Neural cell (in vitro differentiated cells): ENCODE measurements around the gene PTCH2. TPM values are rescaled to one million over a fixed set of nuclear protein-coding genes. Genes with fewer than 3 reads are reported as not detected.

Experiments
- H2AFZ ChIP-seq: fragments of 200-600, 300-800 bp; sonication (generic), shearing (Covaris generic); 2 replicates; pipeline ENCODE4 v1.6.0; 2014; ENCODE audit warnings: low read depth, mild to moderate bottlenecking, antibody characterized with exemption, low read length, moderate library complexity
- H3F3A ChIP-seq: fragments of 200-600 bp; shearing (Covaris generic); 2 replicates; pipeline ENCODE4 v1.6.1; 2016; ENCODE audit warnings: mild to moderate bottlenecking, moderate library complexity, mixed read lengths, antibody characterized with exemption, low read length; ENCODE audit not compliant: insufficient read depth, poor library complexity, severe bottlenecking
- H3K27ac ChIP-seq: fragments of 200-600, 300-800 bp; sonication (generic), shearing (Covaris generic); 2 replicates; pipeline ENCODE4 v1.5.1; 2014; ENCODE audit warnings: mild to moderate bottlenecking, low read length, moderate library complexity
- H3K27me3 ChIP-seq: fragments of 300-800, 200-600 bp; sonication (generic), shearing (Covaris generic); 2 replicates; pipeline ENCODE4 v1.6.0; 2014; ENCODE audit warnings: mild to moderate bottlenecking, low read depth, low read length, moderate library complexity; ENCODE audit not compliant: insufficient read depth
- H3K36me3 ChIP-seq: fragments of 300-800, 200-600 bp; sonication (generic), shearing (Covaris generic); 2 replicates; pipeline ENCODE4 v1.5.1; 2014; ENCODE audit warnings: mild to moderate bottlenecking, antibody characterized with exemption, low read length, moderate library complexity; ENCODE audit not compliant: insufficient read depth
- H3K4me2 ChIP-seq: fragments of 300-800, 200-600 bp; sonication (generic), shearing (Covaris generic); 2 replicates; pipeline ENCODE4 v1.6.0; 2014; ENCODE audit warnings: mild to moderate bottlenecking, low read length
- H3K4me3 ChIP-seq: fragments of 300-800, 200-600 bp; sonication (generic), shearing (Covaris generic); 2 replicates; pipeline ENCODE4 v1.5.1; 2014; ENCODE audit warnings: mild to moderate bottlenecking, low read length, moderate library complexity
- H3K79me2 ChIP-seq: fragments of 200-600 bp; shearing (Covaris generic); replicated peaks from 2 replicates; pipeline ENCODE4 v1.6.0; 2014; ENCODE audit warnings: mild to moderate bottlenecking, low read length, moderate library complexity; ENCODE audit not compliant: insufficient read depth
- H3K9ac ChIP-seq: fragments of 300-800, 200-600 bp; sonication (generic), shearing (Covaris generic); 2 replicates; pipeline ENCODE4 v1.6.1; 2016; ENCODE audit warnings: mild to moderate bottlenecking, low read length, mixed read lengths
- H3K9me2 ChIP-seq: fragments of 200-600 bp; shearing (Covaris generic); 2 replicates; pipeline ENCODE4 v1.6.1; 2016; ENCODE audit warnings: mild to moderate bottlenecking, low read length, mixed read lengths; ENCODE audit not compliant: insufficient read depth
- H3K9me3 ChIP-seq: fragments of 200-600, 300-800 bp; sonication (generic), shearing (Covaris generic); 2 replicates; pipeline ENCODE4 v1.6.1; 2016; ENCODE audit warnings: mild to moderate bottlenecking, mixed run types, low read length, moderate library complexity, mixed read lengths
- H4K20me1 ChIP-seq: fragments of 200-600 bp; shearing (Covaris generic); 2 replicates; pipeline ENCODE4 v1.6.1; 2016; ENCODE audit warnings: mild to moderate bottlenecking, mixed run types; ENCODE audit not compliant: insufficient read depth
- CTCF ChIP-seq: fragments of 450-650 bp; IDR thresholded peaks from 2 replicates; pipeline ENCODE4 v1.5.1; 2014; ENCODE audit warnings: antibody characterized with exemption, mild to moderate bottlenecking, moderate library complexity; ENCODE audit not compliant: poor library complexity, severe bottlenecking
- EP300 ChIP-seq: fragments of 450-650 bp; conservative IDR thresholded peaks from 2 replicates; pipeline ENCODE4 v1.6.1; 2014; ENCODE audit warnings: antibody characterized with exemption, mild to moderate bottlenecking, moderate library complexity; ENCODE audit not compliant: poor library complexity, severe bottlenecking
- EZH2 ChIP-seq: fragments of 200-600, 300-800 bp; shearing (Covaris generic), sonication (generic); IDR thresholded peaks from 2 replicates; pipeline ENCODE4 v1.6.1; 2014; ENCODE audit warnings: antibody characterized with exemption, low read length, borderline replicate concordance, mild to moderate bottlenecking; ENCODE audit not compliant: insufficient read depth, poor library complexity, severe bottlenecking
- MXI1 ChIP-seq: fragments of 450-650 bp; conservative IDR thresholded peaks from 2 replicates; pipeline ENCODE4 v1.6.1; 2014; ENCODE audit warnings: antibody characterized with exemption, mild to moderate bottlenecking; ENCODE audit not compliant: poor library complexity, severe bottlenecking
- POLR2AphosphoS5 ChIP-seq: IDR thresholded peaks from 2 replicates; pipeline ENCODE4 v1.6.1; 2012
- RAD21 ChIP-seq: fragments of 450-650 bp; conservative IDR thresholded peaks from 2 replicates; pipeline ENCODE4 v1.6.1; 2014; ENCODE audit warnings: antibody characterized with exemption, mild to moderate bottlenecking, moderate library complexity
- REST ChIP-seq: IDR thresholded peaks from 2 replicates; pipeline ENCODE4 v1.6.1; 2012; ENCODE audit warnings: borderline replicate concordance
- SMC3 ChIP-seq: fragments of 450-650 bp; conservative IDR thresholded peaks from 2 replicates; pipeline ENCODE4 v1.6.1; 2014; ENCODE audit warnings: antibody characterized with exemption, mild to moderate bottlenecking, moderate library complexity; ENCODE audit not compliant: poor library complexity
- TAF1 ChIP-seq: IDR thresholded peaks from 2 replicates; pipeline ENCODE4 v1.6.1; 2012; ENCODE audit warnings: low read depth
- polyA plus RNA-seq: library from polyadenylated mRNA; depleted of rRNA; stranded (reverse); fragments of >200 nt; gene quantifications from 2 replicates; pipeline ENCODE4 v1.2.3, GENCODE V29; 2014

PTCH2 gene
- polyA plus RNA-seq, 1 donor from 2014 or later, result 1.3 TPM

GRCh38 chr1:44860331-44860730 lies 17.3 kb upstream of the PTCH2 start:
- Histone ChIP-seq H3K27ac (no peak overlapping the region), H3K9ac (no peak overlapping the region), H3K4me2 (no peak overlapping the region), H3K4me3 (no peak overlapping the region), H3K9me2 (no peaks in the 10 kb centered on the region), H3K27me3 (no peaks in the 10 kb centered on the region), H2AFZ (no peak overlapping the region), H3F3A (no peaks in the 10 kb centered on the region), H3K36me3 (no peaks in the 10 kb centered on the region), H4K20me1 (no peaks in the 10 kb centered on the region), H3K9me3 (no peaks in the 10 kb centered on the region), H3K79me2 (no peaks in the 10 kb centered on the region)
- TF ChIP-seq EP300 (no peak), EZH2 (no peak), RAD21 (no peak)

GRCh38 chr1:44857446-44857845 lies 14.4 kb upstream of the PTCH2 start:
- H4K20me1 ChIP-seq, result no peaks in the 10 kb centered on the region
- no peaks in the 10 kb centered on the region for H3K79me2 ChIP-seq
- H3K9me3 ChIP-seq, result no peaks in the 10 kb centered on the region
- H3K36me3 ChIP-seq, result no peaks in the 10 kb centered on the region
- H3K9me2 ChIP-seq, result no peaks in the 10 kb centered on the region
- no peaks in the 10 kb centered on the region for H3K27me3 ChIP-seq
- TF ChIP-seq REST, result no peak
- TF ChIP-seq SMC3, result no peak
- TF ChIP-seq POLR2AphosphoS5, result no peak
- no peak for TF ChIP-seq MXI1
- no peak for TF ChIP-seq RAD21
- TF ChIP-seq EP300, result no peak
- no peak for TF ChIP-seq TAF1
- H3K4me3 ChIP-seq, result no peak overlapping the region
- H3F3A ChIP-seq, result no peaks in the 10 kb centered on the region
- no peak overlapping the region for H3K4me2 ChIP-seq
- H3K27ac ChIP-seq, result no peak overlapping the region
- no peak overlapping the region for H3K9ac ChIP-seq
- H2AFZ ChIP-seq, result no peak overlapping the region

- Histone ChIP-seq H3K79me2 (no peaks in the 10 kb centered on the region), H2AFZ (no peak overlapping the region), H3K9ac (no peak overlapping the region), H3K4me2 (no peak overlapping the region), H3F3A (no peaks in the 10 kb centered on the region), H3K9me2 (no peaks in the 10 kb centered on the region), H3K36me3 (no peaks in the 10 kb centered on the region), H3K4me3 (no peak overlapping the region), H3K27me3 (no peaks in the 10 kb centered on the region), H4K20me1 (no peaks in the 10 kb centered on the region), H3K27ac (no peak overlapping the region), H3K9me3 (no peaks in the 10 kb centered on the region)
- TF ChIP-seq CTCF (no peak), SMC3 (no peak), EP300 (no peak), EZH2 (no peak), POLR2AphosphoS5 (no peak), TAF1 (no peak), RAD21 (no peak), REST (no peak), MXI1 (no peak)
Observed at GRCh38 chr1:44855742-44856141, 12.7 kb upstream of the PTCH2 start.
